Parathyroid adenoma (tissue), 2 donors: ENCODE data around the gene ADIRF.
A peak's percentile ranks its signal among the peaks of the same experiment; 100 is the strongest.

Source experiments
- H2AFZ ChIP-seq: fragments of 300-600 bp; sonication (generic); one replicate; pipeline ENCODE4 v1.7.0; 2017; ENCODE audit warnings: antibody characterized with exemption, mild to moderate bottlenecking
- H3K27ac ChIP-seq: fragments of 300-600 bp; sonication (generic); one replicate; pipeline ENCODE4 v1.7.0; 2017
- H3K27me3 ChIP-seq: fragments of 300-600 bp; sonication (generic); one replicate; pipeline ENCODE4 v1.7.0; 2017; ENCODE audit warnings: low read length; ENCODE audit not compliant: control insufficient read depth, insufficient read depth
- H3K36me3 ChIP-seq: fragments of 300-600 bp; sonication (generic); one replicate; pipeline ENCODE4 v1.7.0; 2017; ENCODE audit warnings: low read length; ENCODE audit not compliant: control insufficient read depth, insufficient read depth
- H3K4me1 ChIP-seq: fragments of 300-600 bp; sonication (generic); one replicate; pipeline ENCODE4 v1.7.0; 2017; ENCODE audit warnings: control low read depth
- H3K4me2 ChIP-seq: fragments of 300-600 bp; sonication (generic); one replicate; pipeline ENCODE4 v1.7.0; 2017; ENCODE audit warnings: low read length
- H3K4me3 ChIP-seq: fragments of 300-600 bp; sonication (generic); one replicate; pipeline ENCODE4 v1.7.0; 2017; ENCODE audit warnings: low read depth, low read length
- H3K79me2 ChIP-seq: fragments of 300-600 bp; sonication (generic); one replicate; pipeline ENCODE4 v1.7.0; 2017; ENCODE audit warnings: control low read depth
- H3K9ac ChIP-seq: fragments of 300-600 bp; sonication (generic); one replicate; pipeline ENCODE4 v1.7.0; 2017; ENCODE audit warnings: mild to moderate bottlenecking
- H3K9me3 ChIP-seq: fragments of 300-600 bp; sonication (generic); one replicate; pipeline ENCODE4 v1.7.0; 2017; ENCODE audit warnings: low read length; ENCODE audit not compliant: control insufficient read depth
- CTCF ChIP-seq: fragments of 300-600 bp; sonication (generic); IDR thresholded peaks from one replicate; pipeline ENCODE4 v1.7.0; 2017; ENCODE audit warnings: antibody characterized with exemption, mild to moderate bottlenecking
- donor health status: primary hyperparathyroidism.

ADIRF gene

GRCh38 chr10:86940677-86941076, 27.6 kb upstream of the ADIRF start:
- H3K9ac ChIP-seq = no peak overlapping the region
- H3K4me3 ChIP-seq = no peak overlapping the region
- no peaks in the 10 kb centered on the region for H3K36me3 ChIP-seq
- no peak overlapping the region for H2AFZ ChIP-seq
- no peak overlapping the region for H3K27ac ChIP-seq
- no peaks in the 10 kb centered on the region for H3K4me1 ChIP-seq
- H3K79me2 ChIP-seq = no peaks in the 10 kb centered on the region
- H3K4me2 ChIP-seq = no peak overlapping the region
- TF ChIP-seq CTCF = no peak
- H3K27me3 ChIP-seq = no peaks in the 10 kb centered on the region
- no peaks in the 10 kb centered on the region for H3K9me3 ChIP-seq

- Histone ChIP-seq H3K36me3 (no peaks in the 10 kb centered on the region), H3K79me2 (no peaks in the 10 kb centered on the region), H3K4me2 (no peak overlapping the region), H3K27ac (no peak overlapping the region), H3K4me3 (no peak overlapping the region), H2AFZ (no peak overlapping the region), H3K4me1 (no peaks in the 10 kb centered on the region), H3K9ac (no peak overlapping the region), H3K27me3 (no peaks in the 10 kb centered on the region), H3K9me3 (no peaks in the 10 kb centered on the region)
- no peak for TF ChIP-seq CTCF
Measured at GRCh38 chr10:86941426-86941825, 26.9 kb upstream of the ADIRF start.

GRCh38 chr10:86941991-86942421, 26.3 kb upstream of the ADIRF start:
- no peaks in the 10 kb centered on the region for H3K9me3 ChIP-seq
- H3K4me3 ChIP-seq = no peak overlapping the region
- H3K4me1 ChIP-seq = no peaks in the 10 kb centered on the region
- no peak overlapping the region for H3K9ac ChIP-seq
- no peak overlapping the region for H2AFZ ChIP-seq
- H3K4me2 ChIP-seq = no peak overlapping the region
- no peaks in the 10 kb centered on the region for H3K27me3 ChIP-seq
- no peaks in the 10 kb centered on the region for H3K36me3 ChIP-seq
- no peak overlapping the region for H3K27ac ChIP-seq
- no peak for TF ChIP-seq CTCF
- no peaks in the 10 kb centered on the region for H3K79me2 ChIP-seq

GRCh38 chr10:86942441-86943315, 25.6 kb upstream of the ADIRF start:
- Histone ChIP-seq H3K27me3 (no peaks in the 10 kb centered on the region), H3K4me2 (no peak overlapping the region), H3K9me3 (no peaks in the 10 kb centered on the region), H3K4me3 (no peak overlapping the region), H2AFZ (peak overlapping the region; percentile 46), H3K79me2 (no peaks in the 10 kb centered on the region), H3K36me3 (no peaks in the 10 kb centered on the region), H3K27ac (no peak overlapping the region), H3K9ac (no peak overlapping the region), H3K4me1 (no peaks in the 10 kb centered on the region)
- TF ChIP-seq CTCF = no peak
